ENCODE data around the gene ZNF683.

- TF ChIP-seq CTCF (IDR thresholded peaks at IDR 0.05; ENCODE audit: insufficient read depth, low read length) = no peak
- no peak for TF ChIP-seq GABPA (IDR thresholded peaks at IDR 0.05; ENCODE audit: low read depth)
- TF ChIP-seq REST (IDR thresholded peaks at IDR 0.05; ENCODE audit: insufficient replicate concordance, low read depth) = no peak
- no peak for TF ChIP-seq SPI1 (IDR thresholded peaks at IDR 0.05; ENCODE audit: borderline replicate concordance, low read depth)
- TF ChIP-seq POLR2AphosphoS5 (IDR thresholded peaks at IDR 0.05; ENCODE audit: low read depth) = no peak
These were observed 11.5 kb downstream of the ZNF683 start for GRCh38 chr1:26360807-26361604.
